Motor neuron (in vitro differentiated cells): ENCODE results near the gene ELOVL5. TPM values are rescaled to one million over a fixed set of nuclear protein-coding genes. Genes with fewer than 3 reads are reported as not detected.

Source experiments
- ATAC-seq, 8 experiments: fragments of 200-7000 bp; cut with Tn5 transposase; replicated peaks in 6 of 8; 2 replicates each; pipeline ENCODE4 v1.8.0; 2021; ENCODE audit warnings: mild to moderate bottlenecking in 8 of 8, moderate library complexity in 8 of 8
- H3K27ac ChIP-seq, 2 donors: fragments of 250-450 bp; sonication (Bioruptor Pico); 2 replicates each; pipeline ENCODE4 v1.9.0; 2021; ENCODE audit warnings: antibody characterized with exemption in 2 of 2, mild to moderate bottlenecking in 2 of 2, moderate library complexity in 1 of 2
- H3K4me1 ChIP-seq, 2 donors: fragments of 250-450 bp; sonication (Bioruptor Pico); replicated peaks in 1 of 2; 2 replicates each; pipeline ENCODE4 v1.6.1; 2021; ENCODE audit warnings: antibody characterized with exemption in 2 of 2, mild to moderate bottlenecking in 2 of 2, moderate library complexity in 1 of 2
- H3K4me3 ChIP-seq, 5 donors: fragments of 250-450 bp; sonication (Bioruptor Pico); 2 replicates each; pipeline ENCODE4 v1.9.0; 2021; ENCODE audit warnings: antibody characterized with exemption in 5 of 5, mild to moderate bottlenecking in 5 of 5, moderate library complexity in 4 of 5
- WGBS, 10 experiments: fragments of 450-650 bp; shearing (Covaris generic); methylation state at CpG; one replicate each; pipeline ENCODE4 v1.0.0; 2022; 5-methylcytosine and 5-hydroxymethylcytosine counted together
- in situ Hi-C, 9 experiments: fragments of 400-800 bp; cut with MboI; loops; one replicate each; pipeline ENCODE4 v1.15.0; 2021; ENCODE audit warnings: low sequenced_read_pairs in 9 of 9, low pct_unique_long_range_greater_than_20kb in 2 of 9; ENCODE audit not compliant: unreplicated experiment in 9 of 9
- total RNA-seq, 8 experiments: library from RNA; unstranded; fragments of 300-600 nt; gene quantifications; 2 replicates each; pipeline versions ENCODE4 v1.2.3 to v1.2.4, GENCODE V29; 2022

ELOVL5 gene
- total RNA-seq, 8 experiments from 2014 or later = 75.7 to 201 (median 104) TPM

- H3K4me3 ChIP-seq = no peak overlapping the region
- 33 to 100% (median 85%) methylated on average over 1 to 4 of the region's 4 CpGs for WGBS, 10 experiments
- H3K27ac ChIP-seq = no peak overlapping the region
- ATAC-seq = no peak
- peaks cover 0 to 9% of the 10 kb centered on the region in 2 donors for H3K4me1 ChIP-seq
- in situ Hi-C loops = no loop called here
Measured at GRCh38 chr6:53373638-53374037, 24.9 kb upstream of the ELOVL5 start.

DNA sequence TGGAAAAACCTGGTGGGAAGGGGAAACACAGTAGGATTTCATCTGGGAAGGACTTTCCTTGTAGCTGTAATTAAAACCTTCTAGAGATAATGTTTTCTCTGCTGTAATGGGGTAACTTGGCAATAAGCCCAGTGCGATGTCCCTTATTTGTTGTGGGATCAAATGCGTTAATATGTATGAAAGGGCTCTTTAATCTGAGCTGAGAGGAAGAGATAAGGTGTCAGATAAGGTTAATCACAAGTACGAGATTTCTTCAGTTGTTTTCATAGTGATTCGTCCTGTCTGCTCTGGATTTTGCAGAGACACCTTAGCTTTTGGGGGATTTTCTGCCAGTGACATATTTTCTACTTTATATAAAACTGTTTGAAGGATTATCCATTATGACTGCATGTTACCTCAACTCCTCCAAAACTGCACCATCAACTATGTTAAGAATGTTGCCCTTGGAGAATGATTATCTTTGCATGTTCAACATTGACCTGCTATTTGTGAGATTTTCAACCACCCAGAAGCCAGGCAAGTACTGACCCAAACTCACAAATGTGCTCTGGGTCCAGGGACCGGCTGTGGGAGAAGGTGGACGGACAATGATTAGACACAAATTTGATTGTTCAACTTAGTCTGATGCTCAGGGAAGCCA is 21.2 kb upstream of the ELOVL5 start:
- ATAC-seq = no peak
- in situ Hi-C loops = no loop called here
- H3K4me1 ChIP-seq = no peaks in the 10 kb centered on the region
- WGBS, 10 experiments = 40 to 90% (median 74%) methylated on average over 1 to 6 of the region's 6 CpGs
- H3K27ac ChIP-seq = no peak overlapping the region
- no peak overlapping the region for H3K4me3 ChIP-seq

- Histone ChIP-seq H3K4me3 (no peak overlapping the region), H3K27ac (no peak overlapping the region), H3K4me1 (no peaks in the 10 kb centered on the region)
- WGBS, 10 experiments = 35 to 96% (median 71%) methylated on average over 2 of the region's 2 CpGs
- ATAC-seq = no peak
- in situ Hi-C loops = no loop called here
Measured at GRCh38 chr6:53369051-53369450, 20.3 kb upstream of the ELOVL5 start.

DNA sequence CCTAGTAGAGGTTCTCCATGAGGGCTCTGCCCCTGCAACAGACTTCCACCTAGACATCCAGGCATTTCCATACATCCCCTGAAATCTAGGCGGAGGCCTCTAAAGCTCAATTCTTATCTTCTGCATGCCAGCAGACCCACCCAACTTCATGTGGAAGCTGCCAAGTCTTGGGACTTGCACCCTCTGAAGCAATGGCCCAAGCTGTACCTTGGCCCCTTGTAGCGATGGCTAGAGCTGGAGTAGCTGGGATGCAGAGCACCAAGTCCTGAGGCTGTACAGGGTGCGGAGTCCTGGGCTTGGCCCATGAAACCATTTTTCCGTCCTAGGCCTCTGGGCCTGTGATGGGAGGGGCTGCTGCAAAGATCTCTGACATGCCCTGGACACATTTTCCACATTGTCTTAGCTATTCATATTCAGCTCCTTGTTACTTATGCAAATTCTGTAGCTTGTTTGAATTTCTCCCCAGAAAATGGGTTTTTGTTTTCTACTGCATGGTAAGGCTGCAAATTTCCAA is 17.4 kb upstream of the ELOVL5 start:
- no peak overlapping the region for H3K4me3 ChIP-seq
- 33 to 100% (median 97%) methylated on average over 1 to 4 of the region's 4 CpGs; no CpG with 5 or more reads in 4 of the 10 experiments for WGBS, 10 experiments
- no peak overlapping the region for H3K27ac ChIP-seq
- in situ Hi-C loops = no loop called here
- no peaks in the 10 kb centered on the region for H3K4me1 ChIP-seq
- ATAC-seq = peak in 2 of 8 experiments; percentile 86 to 92

DNA sequence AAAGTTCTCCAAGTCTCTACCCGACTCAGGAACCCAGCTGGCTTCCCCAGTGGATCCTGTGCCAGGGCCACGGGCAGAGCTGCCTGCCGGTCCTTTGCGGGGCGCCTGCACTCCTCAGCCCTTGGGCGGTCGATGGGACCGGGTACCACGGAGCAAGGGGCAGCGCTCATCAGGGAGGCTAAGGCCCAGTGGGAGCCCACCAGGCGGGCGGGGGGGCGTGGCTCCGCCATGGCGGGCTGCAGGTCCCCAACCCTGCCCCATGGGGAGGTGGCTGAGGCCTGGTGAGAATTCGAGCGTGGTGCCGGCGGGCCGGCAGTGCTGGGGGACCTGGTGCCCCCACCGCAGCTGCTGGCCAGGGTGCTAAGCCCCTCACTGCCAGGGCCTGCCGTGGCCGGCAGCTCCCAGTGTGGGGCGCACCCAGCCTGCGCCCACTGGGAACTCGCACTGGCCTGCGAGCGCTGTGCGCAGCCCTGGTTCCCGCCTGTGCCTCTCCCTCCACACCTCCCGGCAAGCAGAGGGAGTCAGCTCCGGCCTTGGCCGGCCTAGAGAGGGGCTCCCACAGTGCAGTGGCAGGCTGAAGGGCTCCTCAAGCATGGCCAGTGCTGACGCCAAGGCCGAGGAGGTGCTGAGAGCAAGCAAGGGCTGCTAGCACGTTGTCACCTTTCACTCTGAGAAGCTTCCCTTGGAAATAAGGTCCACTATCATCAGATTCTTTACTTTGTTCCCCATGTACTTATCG is 14.8 kb upstream of the ELOVL5 start:
- H3K27ac ChIP-seq = no peak overlapping the region
- peaks cover 12 to 15% of the 10 kb centered on the region in 2 donors for H3K4me1 ChIP-seq
- H3K4me3 ChIP-seq = no peak overlapping the region
- in situ Hi-C loops = no loop called here
- no peak for ATAC-seq
- 71 to 100% (median 93%) methylated on average over 1 to 15 of the region's 37 CpGs; no CpG with 5 or more reads in 3 of the 10 experiments for WGBS, 10 experiments

GRCh38 chr6:53361549-53362031 is 12.8 kb upstream of the ELOVL5 start:
- WGBS, 10 experiments = 46 to 100% (median 70%) methylated on average over 1 to 4 of the region's 4 CpGs; no CpG with 5 or more reads in 2 of the 10 experiments
- no peak for ATAC-seq
- H3K27ac ChIP-seq = no peak overlapping the region
- H3K4me1 ChIP-seq = peaks cover 19 to 21% of the 10 kb centered on the region in 2 donors
- in situ Hi-C loops = no loop called here
- H3K4me3 ChIP-seq = no peak overlapping the region

GRCh38 chr6:53360093-53360912 is 11.6 kb upstream of the ELOVL5 start:
- H3K27ac ChIP-seq = peak overlapping the region; percentile 94
- in situ Hi-C loops = no loop called here
- peaks cover 19 to 21% of the 10 kb centered on the region in 2 donors for H3K4me1 ChIP-seq
- 13 to 72% (median 36%) methylated on average over 3 to 10 of the region's 10 CpGs; no CpG with 5 or more reads in 1 of the 10 experiments for WGBS, 10 experiments
- ATAC-seq = no peak
- H3K4me3 ChIP-seq = peak overlapping the region; percentile 41 to 67 (median 57)

DNA sequence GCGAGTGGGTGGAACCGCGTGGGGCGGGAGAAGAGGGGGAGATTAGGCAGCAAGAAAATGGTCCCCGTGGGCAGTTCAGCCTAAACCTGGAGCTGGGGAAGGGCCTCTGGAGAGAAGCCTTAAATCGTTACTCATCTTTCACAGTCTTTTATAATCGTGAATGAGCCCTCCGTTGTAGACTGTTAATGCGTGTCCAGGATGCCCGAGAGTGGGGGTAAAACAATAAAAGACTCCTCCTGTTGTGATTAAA is 11.0 kb upstream of the ELOVL5 start:
- H3K4me1 ChIP-seq = peaks cover 19 to 21% of the 10 kb centered on the region in 2 donors
- WGBS, 10 experiments = 0 to 13% (median 7%) methylated on average over 3 to 4 of the region's 10 CpGs; no CpG with 5 or more reads in 4 of the 10 experiments
- peak overlapping the region; percentile 41 to 67 (median 57) for H3K4me3 ChIP-seq
- H3K27ac ChIP-seq = peak overlapping the region; percentile 94
- in situ Hi-C loops = no loop called here
- no peak for ATAC-seq

- WGBS, 10 experiments = 0 to 3% methylated on average over 2 to 6 of the region's 73 CpGs; no CpG with 5 or more reads in 8 of the 10 experiments
Measured at GRCh38 chr6:53359095-53359842, 10.5 kb upstream of the ELOVL5 start.

DNA sequence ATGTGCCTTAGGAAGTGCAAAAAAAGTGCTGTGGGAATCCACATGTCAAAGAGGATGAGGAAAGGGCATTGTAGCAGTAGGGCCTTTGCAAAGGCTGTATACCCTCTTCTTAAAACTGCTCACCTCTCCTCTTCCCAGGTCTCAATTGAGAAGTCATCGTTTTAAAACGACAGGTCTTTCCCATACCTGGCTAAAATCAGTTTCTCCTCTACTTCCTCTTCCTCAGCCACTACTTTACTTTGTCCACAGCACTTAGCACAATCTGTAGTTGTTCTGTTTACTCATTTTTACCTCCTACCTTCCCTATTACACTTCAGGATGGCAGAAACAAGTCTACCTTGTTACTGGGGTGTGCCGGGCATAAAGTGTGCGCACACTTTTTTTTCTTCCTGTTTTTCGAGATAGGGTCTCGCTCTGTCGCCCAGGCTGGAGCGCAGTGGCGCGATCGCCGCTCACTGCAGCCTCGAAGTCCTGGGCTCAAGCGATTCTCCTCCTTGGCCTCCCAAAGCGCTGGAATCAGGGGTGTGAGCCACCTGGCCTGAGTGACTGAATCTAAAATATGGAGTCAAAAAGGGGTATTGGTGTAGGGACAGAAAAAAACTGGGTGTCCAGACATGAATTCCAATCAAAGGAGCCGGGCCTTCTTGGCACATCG is 9.8 kb upstream of the ELOVL5 start:
- in situ Hi-C loops = no loop called here
- peaks cover 19 to 21% of the 10 kb centered on the region in 2 donors for H3K4me1 ChIP-seq
- WGBS, 10 experiments = 0 to 92% (median 21%) methylated on average over 2 to 15 of the region's 17 CpGs
- peak in 4 of 8 experiments; percentile 0 to 1 (median 0) for ATAC-seq
- H3K27ac ChIP-seq = peak overlapping the region; percentile 94
- peak overlapping the region; percentile 41 to 67 (median 57) for H3K4me3 ChIP-seq

More at GRCh38 chr6:53359095-53359842, 10.5 kb upstream of the ELOVL5 start:
- peak overlapping the region; percentile 94 for H3K27ac ChIP-seq
- peaks cover 19 to 21% of the 10 kb centered on the region in 2 donors for H3K4me1 ChIP-seq
- peak overlapping the region; percentile 41 to 67 (median 57) for H3K4me3 ChIP-seq
- ATAC-seq = peak; percentile 91 to 94 (median 92)
- in situ Hi-C loops = no loop called here

- peak overlapping the region in 1 of 5 donors; percentile 57 for H3K4me3 ChIP-seq
- WGBS, 10 experiments = 20 to 98% (median 83%) methylated on average over 1 to 7 of the region's 7 CpGs
- no peak for ATAC-seq
- in situ Hi-C loops = no loop called here
- H3K27ac ChIP-seq = no peak overlapping the region
- peaks cover 19 to 21% of the 10 kb centered on the region in 2 donors for H3K4me1 ChIP-seq
Measured at GRCh38 chr6:53357576-53358360, 9.0 kb upstream of the ELOVL5 start.
